Natural killer cell (primary cell): ENCODE results near the gene PCSK5. TPM values are rescaled to one million over a fixed set of nuclear protein-coding genes. Genes with fewer than 3 reads are reported as not detected.
A peak's percentile ranks its signal among the peaks of the same experiment; 100 is the strongest.

Experiments
- ATAC-seq, 3 donors: fragments of 150-1000 bp in 2 of 3; fragments of 200-7000 bp in 1 of 3; cut with Tn5 transposase; 1 replicate in 1 of 3; 2 replicates in 2 of 3; pipeline ENCODE4 v1.10.0; 2021; ENCODE audit warnings: mild to moderate bottlenecking in 2 of 3, moderate library complexity in 2 of 3
- DNase-seq, 2 donors: peaks; one replicate each; pipeline versions ENCODE4 v3.0.0 to v3.0.0-alpha.2; 2013 to 2021; ENCODE audit warnings: mixed read lengths in 1 of 2
- H3K27ac ChIP-seq: one replicate; pipeline ENCODE4 v1.5.1; 2013; ENCODE audit warnings: mild to moderate bottlenecking, low read length
- H3K27me3 ChIP-seq: one replicate; pipeline ENCODE4 v1.6.1; 2013; ENCODE audit warnings: low read length; ENCODE audit not compliant: control insufficient read depth, insufficient read depth
- H3K36me3 ChIP-seq: one replicate; pipeline ENCODE4 v1.6.1; 2013; ENCODE audit warnings: low read length; ENCODE audit not compliant: control insufficient read depth, insufficient read depth
- H3K4me1 ChIP-seq: one replicate; pipeline ENCODE4 v1.6.1; 2013; ENCODE audit warnings: low read length; ENCODE audit not compliant: control insufficient read depth, insufficient read depth
- H3K4me3 ChIP-seq: one replicate; pipeline ENCODE4 v1.5.1; 2013; ENCODE audit warnings: low read length
- H3K9me3 ChIP-seq: one replicate; pipeline ENCODE4 v1.6.1; 2013; ENCODE audit warnings: low read length; ENCODE audit not compliant: control insufficient read depth, insufficient read depth
- H3K27ac Mint-ChIP-seq, 2 donors: one replicate each; pipeline ENCODE4 v1.8.0; 2022; ENCODE audit warnings: mild to moderate bottlenecking in 2 of 2, mixed read lengths in 2 of 2, moderate library complexity in 1 of 2
- H3K27me3 Mint-ChIP-seq, 2 donors: one replicate each; pipeline ENCODE4 v1.8.0; 2022; ENCODE audit warnings: low read depth in 2 of 2, mixed read lengths in 2 of 2
- H3K36me3 Mint-ChIP-seq: one replicate; pipeline ENCODE4 v1.8.0; 2022; ENCODE audit warnings: mixed read lengths
- H3K4me1 Mint-ChIP-seq, 2 donors: one replicate each; pipeline ENCODE4 v1.8.0; 2022; ENCODE audit warnings: mixed read lengths in 2 of 2
- H3K4me3 Mint-ChIP-seq: one replicate; pipeline ENCODE4 v1.8.0; 2022; ENCODE audit warnings: mild to moderate bottlenecking, moderate library complexity, mixed read lengths
- H3K9me3 Mint-ChIP-seq, 2 donors: one replicate each; pipeline ENCODE4 v1.8.0; 2022; ENCODE audit warnings: mixed read lengths in 2 of 2
- WGBS: methylation state at CpG from one replicate; pipeline ENCODE4 v1.1.7; 2013; ENCODE audit warnings: missing lambda C conversion rate; ENCODE audit not compliant: insufficient coverage; 5-methylcytosine and 5-hydroxymethylcytosine counted together
- intact Hi-C: fragments of 100-400 bp; cut with micrococcal nuclease; formaldehyde crosslinking; loops from one replicate; pipeline ENCODE4 v1.14.2; 2022
- total RNA-seq, 4 donors: library from RNA; stranded (reverse); fragments of 120-200 nt in 1 of 4; gene quantifications; one replicate each; pipeline versions ENCODE4 v1.2.3 to v1.2.4, GENCODE V29; 2013 to 2022
- TF ChIP-seq, protein P1 (sequence below): fragments of 200-600 bp; IDR thresholded peaks from one replicate; pipeline ENCODE4 v1.8.0; 2022; ENCODE audit warnings: antibody characterized with exemption

The PCSK5 gene
- total RNA-seq, 3 donors from 2014 or later (not counting 1 experiment from before 2014, with no cell fraction given), result 2.4 to 13.2 (median 5.7) TPM

DNA sequence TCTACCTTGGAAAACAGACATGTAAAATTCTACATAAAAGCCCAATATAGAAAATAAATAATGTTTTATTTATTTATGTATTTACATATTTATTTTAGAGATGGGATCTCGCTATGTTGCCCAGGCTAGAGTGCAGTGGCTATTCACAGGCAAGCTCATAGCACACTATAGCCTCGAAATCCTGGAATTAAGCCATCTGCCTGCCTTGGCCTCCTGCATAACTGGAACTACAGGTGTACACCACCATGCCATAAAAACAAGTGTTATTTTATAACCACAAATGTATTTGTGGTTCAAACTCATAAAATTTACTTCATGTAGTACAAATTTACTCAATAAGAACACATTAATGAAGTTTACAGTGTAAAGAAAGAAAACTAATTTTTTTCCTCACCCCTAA lies 510.7 kb downstream of the PCSK5 start:
- no peak for ATAC-seq

DNA sequence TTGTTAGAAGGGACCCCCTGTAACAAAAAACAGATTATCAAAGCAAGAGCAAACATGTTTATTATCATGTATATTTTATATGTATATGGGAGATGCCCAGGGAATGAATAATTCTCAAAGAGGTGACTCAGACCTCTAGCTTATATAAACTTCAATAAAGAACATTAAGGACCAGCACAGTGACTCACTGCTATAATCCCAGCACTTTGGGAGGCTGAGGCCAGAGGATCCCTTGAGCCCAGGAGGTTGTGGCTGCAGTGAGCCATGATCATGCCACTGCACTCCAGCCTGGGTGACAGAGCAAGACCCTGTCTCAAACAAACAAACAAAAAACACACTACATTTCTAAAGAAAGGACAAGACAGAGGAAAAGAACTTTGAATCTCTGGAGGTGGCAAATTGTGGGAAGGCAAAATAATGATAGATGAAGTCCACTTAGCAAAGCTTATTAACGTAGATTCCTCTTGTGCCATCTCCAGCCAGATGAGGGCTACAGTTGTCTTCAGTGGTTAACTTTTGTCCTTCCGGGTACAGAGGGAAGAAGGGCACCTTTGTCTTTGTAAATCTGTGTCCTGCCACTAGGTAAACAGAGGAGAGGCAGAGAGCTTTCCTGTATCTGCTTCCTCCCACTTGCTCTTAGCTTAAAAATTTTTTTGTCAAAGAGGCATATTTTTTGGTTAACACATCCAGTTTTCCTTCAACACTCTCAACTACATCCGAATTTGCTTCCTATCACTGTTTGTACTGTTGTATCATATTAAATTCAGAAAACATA lies 511.3 kb downstream of the PCSK5 start:
- Mint-ChIP-seq H3K36me3 (no peaks in the 10 kb centered on the region), H3K27ac (no peak overlapping the region), H3K4me3 (no peak overlapping the region), H3K27me3 (peaks cover 0 to 6% of the 10 kb centered on the region in 2 donors), H3K4me1 (peaks cover 6 to 8% of the 10 kb centered on the region in 2 donors), H3K9me3 (no peaks in the 10 kb centered on the region)
- DNase-seq (no peak), ATAC-seq (no peak)
- H3K27me3 ChIP-seq, result no peaks in the 10 kb centered on the region
- TF ChIP-seq, protein P1, sequence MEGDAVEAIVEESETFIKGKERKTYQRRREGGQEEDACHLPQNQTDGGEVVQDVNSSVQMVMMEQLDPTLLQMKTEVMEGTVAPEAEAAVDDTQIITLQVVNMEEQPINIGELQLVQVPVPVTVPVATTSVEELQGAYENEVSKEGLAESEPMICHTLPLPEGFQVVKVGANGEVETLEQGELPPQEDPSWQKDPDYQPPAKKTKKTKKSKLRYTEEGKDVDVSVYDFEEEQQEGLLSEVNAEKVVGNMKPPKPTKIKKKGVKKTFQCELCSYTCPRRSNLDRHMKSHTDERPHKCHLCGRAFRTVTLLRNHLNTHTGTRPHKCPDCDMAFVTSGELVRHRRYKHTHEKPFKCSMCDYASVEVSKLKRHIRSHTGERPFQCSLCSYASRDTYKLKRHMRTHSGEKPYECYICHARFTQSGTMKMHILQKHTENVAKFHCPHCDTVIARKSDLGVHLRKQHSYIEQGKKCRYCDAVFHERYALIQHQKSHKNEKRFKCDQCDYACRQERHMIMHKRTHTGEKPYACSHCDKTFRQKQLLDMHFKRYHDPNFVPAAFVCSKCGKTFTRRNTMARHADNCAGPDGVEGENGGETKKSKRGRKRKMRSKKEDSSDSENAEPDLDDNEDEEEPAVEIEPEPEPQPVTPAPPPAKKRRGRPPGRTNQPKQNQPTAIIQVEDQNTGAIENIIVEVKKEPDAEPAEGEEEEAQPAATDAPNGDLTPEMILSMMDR, result no peak
- H3K4me3 ChIP-seq, result no peak overlapping the region
- H3K36me3 ChIP-seq, result no peaks in the 10 kb centered on the region
- no peak overlapping the region for H3K27ac ChIP-seq
- intact Hi-C loops, result no loop called here
- 71% methylated on average over 2 of the region's 3 CpGs for WGBS
- no peaks in the 10 kb centered on the region for H3K4me1 ChIP-seq
- no peaks in the 10 kb centered on the region for H3K9me3 ChIP-seq

More for the DNA sequence above, 510.7 kb downstream of the PCSK5 start:
- Mint-ChIP-seq H3K9me3 (no peaks in the 10 kb centered on the region), H3K4me3 (no peak overlapping the region), H3K36me3 (no peaks in the 10 kb centered on the region), H3K27me3 (peaks cover 0 to 6% of the 10 kb centered on the region in 2 donors), H3K4me1 (peaks cover 6 to 8% of the 10 kb centered on the region in 2 donors), H3K27ac (no peak overlapping the region)
- intact Hi-C loops, result no loop called here
- Histone ChIP-seq H3K36me3 (no peaks in the 10 kb centered on the region), H3K4me3 (no peak overlapping the region), H3K4me1 (no peaks in the 10 kb centered on the region), H3K27ac (no peak overlapping the region), H3K9me3 (no peaks in the 10 kb centered on the region), H3K27me3 (no peaks in the 10 kb centered on the region)
- no peak for DNase-seq
- TF ChIP-seq, protein P1, result no peak
- 96% methylated on average over 2 of the region's 2 CpGs for WGBS

DNA sequence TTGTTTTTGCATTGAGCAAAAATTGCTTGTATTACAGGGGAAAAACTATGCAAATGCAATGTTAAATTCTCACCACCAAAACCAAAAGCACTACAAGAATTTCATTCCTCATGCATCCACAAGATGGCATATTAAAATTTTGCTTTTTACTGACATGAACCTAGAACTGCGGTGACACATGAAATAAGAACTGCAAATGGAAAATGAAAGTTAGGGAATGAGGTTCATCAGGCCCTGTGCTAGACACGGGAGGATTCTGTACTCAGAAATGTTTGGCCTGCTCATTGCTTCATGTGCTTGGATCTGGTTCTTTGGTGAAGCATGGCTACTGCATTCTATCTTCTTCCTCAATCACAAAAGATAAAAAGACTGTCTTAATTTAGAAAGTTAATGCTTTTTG lies 512.9 kb downstream of the PCSK5 start:
- DNase-seq (peak in 1 of 2 donors; percentile 75), ATAC-seq (peak; percentile 76 to 87 (median 80))
- Histone ChIP-seq H3K36me3 (no peaks in the 10 kb centered on the region), H3K27me3 (no peaks in the 10 kb centered on the region), H3K9me3 (no peaks in the 10 kb centered on the region), H3K27ac (no peak overlapping the region), H3K4me3 (no peak overlapping the region), H3K4me1 (no peaks in the 10 kb centered on the region)
- WGBS, result 0% methylated on average over 2 of the region's 2 CpGs
- Mint-ChIP-seq H3K27ac (peak overlapping the region; percentile 53 to 61), H3K4me3 (peak overlapping the region; percentile 67), H3K4me1 (peaks cover 6 to 8% of the 10 kb centered on the region in 2 donors), H3K9me3 (no peaks in the 10 kb centered on the region), H3K27me3 (peaks cover 0 to 6% of the 10 kb centered on the region in 2 donors), H3K36me3 (no peaks in the 10 kb centered on the region)
- TF ChIP-seq, protein P1, result peak; percentile 52
- intact Hi-C loops, result loop anchor here (1.0 kb wide), 2 partner anchors 255 to 301 kb away; no protein-coding TSS in a partner anchor
